ENCODE measurements around the gene ANKRD17. TPM values are rescaled to one million over a fixed set of nuclear protein-coding genes. Genes with fewer than 3 reads are reported as not detected.

The ANKRD17 gene
- total RNA-seq, 1 donor from 2014 or later, result 67.3 TPM

DNA sequence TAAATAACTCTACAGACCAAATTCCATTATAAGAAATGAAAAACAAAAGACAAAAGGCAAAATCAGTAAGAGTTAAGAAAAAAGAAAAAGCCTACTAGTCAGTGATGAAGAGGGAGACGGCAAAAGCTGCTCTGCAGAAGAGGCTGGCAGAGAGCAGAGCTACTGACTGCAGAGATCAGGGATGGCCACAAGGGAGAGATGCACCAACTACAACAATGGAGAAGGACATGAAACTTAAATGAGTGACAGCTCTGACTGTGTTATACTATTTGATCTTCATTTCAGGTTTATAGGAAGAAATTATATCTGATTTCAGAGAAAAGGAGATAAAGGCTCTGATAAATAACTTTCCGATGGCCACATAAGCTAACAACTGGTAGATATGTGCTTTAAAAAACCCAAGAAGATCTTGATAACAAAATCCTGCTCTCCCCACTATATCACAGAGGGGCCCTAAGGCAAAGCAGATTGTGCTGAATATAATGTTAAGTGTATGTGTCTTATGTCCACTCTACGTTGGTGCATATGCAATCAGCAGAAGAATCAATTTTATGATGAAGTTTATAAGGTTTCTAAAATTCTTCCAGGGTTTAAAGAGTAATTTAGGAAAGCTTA, 130.7 kb downstream of the ANKRD17 start:
- H3K9ac ChIP-seq, result no peak overlapping the region
- no peaks in the 10 kb centered on the region for H3K27me3 ChIP-seq
- Mint-ChIP-seq H3K27me3 (ENCODE audit: insufficient read depth, low read depth) (no peaks in the 10 kb centered on the region), H3K27ac (no peak overlapping the region), H3K36me3 (peaks cover 18% of the 10 kb centered on the region), H3K9me3 (no peaks in the 10 kb centered on the region), H3K4me1 (no peaks in the 10 kb centered on the region), H3K4me3 (no peak overlapping the region)
- DNase-seq (ENCODE audit: low spot score), result peak; percentile 18
- TF ChIP-seq EZH2 (IDR thresholded peaks at IDR 0.05) (no peak), EZH2phosphoT487 (IDR thresholded peaks at IDR 0.05) (no peak)
- TF ChIP-seq, protein P1, sequence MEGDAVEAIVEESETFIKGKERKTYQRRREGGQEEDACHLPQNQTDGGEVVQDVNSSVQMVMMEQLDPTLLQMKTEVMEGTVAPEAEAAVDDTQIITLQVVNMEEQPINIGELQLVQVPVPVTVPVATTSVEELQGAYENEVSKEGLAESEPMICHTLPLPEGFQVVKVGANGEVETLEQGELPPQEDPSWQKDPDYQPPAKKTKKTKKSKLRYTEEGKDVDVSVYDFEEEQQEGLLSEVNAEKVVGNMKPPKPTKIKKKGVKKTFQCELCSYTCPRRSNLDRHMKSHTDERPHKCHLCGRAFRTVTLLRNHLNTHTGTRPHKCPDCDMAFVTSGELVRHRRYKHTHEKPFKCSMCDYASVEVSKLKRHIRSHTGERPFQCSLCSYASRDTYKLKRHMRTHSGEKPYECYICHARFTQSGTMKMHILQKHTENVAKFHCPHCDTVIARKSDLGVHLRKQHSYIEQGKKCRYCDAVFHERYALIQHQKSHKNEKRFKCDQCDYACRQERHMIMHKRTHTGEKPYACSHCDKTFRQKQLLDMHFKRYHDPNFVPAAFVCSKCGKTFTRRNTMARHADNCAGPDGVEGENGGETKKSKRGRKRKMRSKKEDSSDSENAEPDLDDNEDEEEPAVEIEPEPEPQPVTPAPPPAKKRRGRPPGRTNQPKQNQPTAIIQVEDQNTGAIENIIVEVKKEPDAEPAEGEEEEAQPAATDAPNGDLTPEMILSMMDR (IDR thresholded peaks at IDR 0.05), result peak; percentile 38
- H3K4me3 ChIP-seq, result no peak overlapping the region
- H4K20me1 ChIP-seq (ENCODE audit: low read depth), result peaks cover 6% of the 10 kb centered on the region
- H3K79me2 ChIP-seq (ENCODE audit: low read depth), result peaks cover 13% of the 10 kb centered on the region
- no peaks in the 10 kb centered on the region for H3F3A ChIP-seq (ENCODE audit: low read depth)
- H3K27ac ChIP-seq, result no peak overlapping the region
- H2AFZ ChIP-seq (replicated peaks), result no peak overlapping the region
- no peaks in the 10 kb centered on the region for H3K4me1 ChIP-seq
- H3K36me3 ChIP-seq, result peaks cover 26% of the 10 kb centered on the region
- no peaks in the 10 kb centered on the region for H3K9me3 ChIP-seq (ENCODE audit: low read depth)
- H3K4me2 ChIP-seq, result no peak overlapping the region

DNA sequence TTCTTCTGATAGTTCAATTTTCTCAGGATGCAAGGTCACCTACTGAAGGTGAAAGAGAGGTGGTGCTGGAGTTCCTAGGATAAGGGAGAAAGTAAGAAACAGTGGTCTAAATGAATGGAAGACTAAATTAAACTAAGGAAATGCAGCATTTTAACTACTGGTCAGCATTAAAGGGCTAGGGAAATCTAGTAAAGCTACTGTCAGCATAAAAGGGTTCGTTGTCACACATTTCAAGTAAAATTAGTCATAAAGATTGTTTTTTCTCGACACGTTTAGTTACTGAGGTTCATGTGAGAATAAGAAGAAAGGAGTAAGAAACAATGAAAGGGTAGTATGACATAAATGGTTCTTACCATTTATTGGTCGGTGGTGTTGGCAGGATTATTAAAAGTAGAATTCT, 149.1 kb downstream of the ANKRD17 start:
- Histone ChIP-seq H2AFZ (replicated peaks) (no peak overlapping the region), H3K4me1 (no peaks in the 10 kb centered on the region), H3K4me2 (no peak overlapping the region), H3K79me2 (ENCODE audit: low read depth) (no peaks in the 10 kb centered on the region), H3K9ac (no peak overlapping the region), H3K9me3 (ENCODE audit: low read depth) (no peaks in the 10 kb centered on the region), H3K27me3 (no peaks in the 10 kb centered on the region), H4K20me1 (ENCODE audit: low read depth) (no peaks in the 10 kb centered on the region), H3F3A (ENCODE audit: low read depth) (no peaks in the 10 kb centered on the region), H3K36me3 (peaks cover 25% of the 10 kb centered on the region), H3K27ac (no peak overlapping the region), H3K4me3 (no peak overlapping the region)
- DNase-seq (ENCODE audit: low spot score), result no peak
- Mint-ChIP-seq H3K4me1 (no peaks in the 10 kb centered on the region), H3K36me3 (peaks cover 11% of the 10 kb centered on the region), H3K9me3 (no peaks in the 10 kb centered on the region), H3K27ac (no peak overlapping the region), H3K4me3 (no peak overlapping the region), H3K27me3 (ENCODE audit: insufficient read depth, low read depth) (no peaks in the 10 kb centered on the region)
- TF ChIP-seq, protein P1 (IDR thresholded peaks at IDR 0.05), result no peak
- TF ChIP-seq EZH2 (IDR thresholded peaks at IDR 0.05) (no peak), EZH2phosphoT487 (IDR thresholded peaks at IDR 0.05) (no peak)

DNA sequence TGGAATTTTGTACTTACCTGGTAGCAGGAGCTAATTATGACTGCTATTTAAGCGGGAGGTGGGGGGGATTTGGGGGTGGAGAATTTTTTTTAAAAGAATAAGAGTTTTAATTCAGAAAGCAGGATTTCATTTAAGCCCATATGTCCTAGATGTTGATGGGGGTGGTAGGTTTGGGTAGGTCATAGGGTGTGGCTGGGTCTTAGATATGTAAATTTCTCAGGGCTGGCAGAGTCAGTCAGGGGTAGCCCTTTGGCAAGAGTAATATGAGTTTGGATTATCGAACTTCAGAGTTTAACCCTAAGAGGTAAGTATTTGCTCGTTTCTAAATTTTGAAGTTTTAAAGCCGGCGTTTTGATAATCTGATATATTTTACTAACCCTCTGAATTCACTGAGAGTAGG, 153.9 kb downstream of the ANKRD17 start:
- Histone ChIP-seq H2AFZ (replicated peaks) (no peak overlapping the region), H3K79me2 (ENCODE audit: low read depth) (no peaks in the 10 kb centered on the region), H3K4me1 (no peaks in the 10 kb centered on the region), H3K4me2 (no peak overlapping the region), H3K36me3 (peaks cover 24% of the 10 kb centered on the region), H3K9ac (no peak overlapping the region), H3K27me3 (no peaks in the 10 kb centered on the region), H3K4me3 (no peak overlapping the region), H4K20me1 (ENCODE audit: low read depth) (no peaks in the 10 kb centered on the region), H3K9me3 (ENCODE audit: low read depth) (no peaks in the 10 kb centered on the region), H3F3A (ENCODE audit: low read depth) (no peaks in the 10 kb centered on the region), H3K27ac (no peak overlapping the region)
- TF ChIP-seq, protein P1 (IDR thresholded peaks at IDR 0.05), result no peak
- no peak for TF ChIP-seq EZH2 (IDR thresholded peaks at IDR 0.05)
- no peak for TF ChIP-seq EZH2phosphoT487 (IDR thresholded peaks at IDR 0.05)
- peaks cover 3% of the 10 kb centered on the region for H3K4me1 Mint-ChIP-seq
- H3K27me3 Mint-ChIP-seq (ENCODE audit: insufficient read depth, low read depth), result no peaks in the 10 kb centered on the region
- H3K27ac Mint-ChIP-seq, result no peak overlapping the region
- no peak for DNase-seq (ENCODE audit: low spot score)
- no peak overlapping the region for H3K4me3 Mint-ChIP-seq
- H3K9me3 Mint-ChIP-seq, result no peaks in the 10 kb centered on the region
- peaks cover 16% of the 10 kb centered on the region for H3K36me3 Mint-ChIP-seq

Measured in neural progenitor cell (in vitro differentiated cells).